ENCODE measurements around the gene SNAPC1.

SNAPC1 gene

DNA sequence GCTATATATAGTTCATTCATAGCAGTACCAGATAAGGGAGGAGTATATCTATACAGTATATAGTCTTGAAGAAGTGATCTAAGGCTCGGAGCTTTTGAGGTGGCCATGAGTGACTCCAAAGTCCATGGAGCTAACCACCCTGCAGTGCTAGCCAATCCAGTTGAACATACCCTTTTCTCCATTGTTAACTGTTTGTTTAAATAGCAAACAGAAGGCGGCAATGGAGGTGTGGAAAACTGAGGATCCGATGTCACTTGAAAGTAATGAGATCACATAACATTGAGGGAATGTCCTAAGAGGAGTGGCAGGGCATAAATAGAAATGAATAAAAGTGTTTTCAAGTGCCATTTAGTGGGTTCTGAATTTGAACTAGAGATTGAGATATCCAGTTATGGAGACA is 12.4 kb upstream of the SNAPC1 start (continued):
- TF ChIP-seq, protein P1, sequence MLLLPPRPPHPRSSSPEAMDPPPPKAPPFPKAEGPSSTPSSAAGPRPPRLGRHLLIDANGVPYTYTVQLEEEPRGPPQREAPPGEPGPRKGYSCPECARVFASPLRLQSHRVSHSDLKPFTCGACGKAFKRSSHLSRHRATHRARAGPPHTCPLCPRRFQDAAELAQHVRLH (tag by site-specific recombination; IDR thresholded peaks at IDR 0.05), result peak; percentile 88
- peak; percentile 95 for TF ChIP-seq FEZF1 (tag by site-specific recombination; IDR thresholded peaks at IDR 0.05)
- no peak for TF ChIP-seq ZNF214 (tag by site-specific recombination; IDR thresholded peaks at IDR 0.05; ENCODE audit: borderline replicate concordance)
- TF ChIP-seq ZBTB7A (tag by site-specific recombination; IDR thresholded peaks at IDR 0.05; ENCODE audit: low read depth), result no peak
- TF ChIP-seq GLIS1 (tag by site-specific recombination; IDR thresholded peaks at IDR 0.05), result peak; percentile 57; the same call in 1 of the 2 replicates
- peak; percentile 89 for TF ChIP-seq GLI2 (tag by site-specific recombination; IDR thresholded peaks at IDR 0.05; ENCODE audit: borderline replicate concordance, low read depth)
- TF ChIP-seq ZNF843 (tag by site-specific recombination; IDR thresholded peaks at IDR 0.05), result peak; percentile 95
- peak; percentile 68 for TF ChIP-seq PRDM1 (tag by site-specific recombination; IDR thresholded peaks at IDR 0.05)
- TF ChIP-seq ZNF426 (tag by site-specific recombination; IDR thresholded peaks at IDR 0.05), result no peak
- peak; percentile 40; the same call in 1 of the 2 replicates for TF ChIP-seq ZNF2 (tag by site-specific recombination; IDR thresholded peaks at IDR 0.05)
- TF ChIP-seq, protein P2, sequence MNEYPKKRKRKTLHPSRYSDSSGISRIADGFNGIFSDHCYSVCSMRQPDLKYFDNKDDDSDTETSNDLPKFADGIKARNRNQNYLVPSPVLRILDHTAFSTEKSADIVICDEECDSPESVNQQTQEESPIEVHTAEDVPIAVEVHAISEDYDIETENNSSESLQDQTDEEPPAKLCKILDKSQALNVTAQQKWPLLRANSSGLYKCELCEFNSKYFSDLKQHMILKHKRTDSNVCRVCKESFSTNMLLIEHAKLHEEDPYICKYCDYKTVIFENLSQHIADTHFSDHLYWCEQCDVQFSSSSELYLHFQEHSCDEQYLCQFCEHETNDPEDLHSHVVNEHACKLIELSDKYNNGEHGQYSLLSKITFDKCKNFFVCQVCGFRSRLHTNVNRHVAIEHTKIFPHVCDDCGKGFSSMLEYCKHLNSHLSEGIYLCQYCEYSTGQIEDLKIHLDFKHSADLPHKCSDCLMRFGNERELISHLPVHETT (tag by site-specific recombination; IDR thresholded peaks at IDR 0.05), result 0 out of 2 replicates have a peak, but pooled peaks have one; percentile 59
- no peak for TF ChIP-seq SCRT1 (tag by site-specific recombination; IDR thresholded peaks at IDR 0.05; ENCODE audit: borderline replicate concordance)
- TF ChIP-seq EGR2 (tag by site-specific recombination; IDR thresholded peaks at IDR 0.05; ENCODE audit: low read depth), result 0 out of 2 replicates have a peak, but pooled peaks have one; percentile 20
- no peak for TF ChIP-seq ZNF311 (tag by site-specific recombination; IDR thresholded peaks at IDR 0.05; ENCODE audit: borderline replicate concordance)
- peak; percentile 64 for TF ChIP-seq ZNF561 (tag by site-specific recombination; IDR thresholded peaks at IDR 0.05; ENCODE audit: borderline replicate concordance)
- TF ChIP-seq ZNF585B (tag by site-specific recombination; IDR thresholded peaks at IDR 0.05), result no peak
- TF ChIP-seq, protein P3, sequence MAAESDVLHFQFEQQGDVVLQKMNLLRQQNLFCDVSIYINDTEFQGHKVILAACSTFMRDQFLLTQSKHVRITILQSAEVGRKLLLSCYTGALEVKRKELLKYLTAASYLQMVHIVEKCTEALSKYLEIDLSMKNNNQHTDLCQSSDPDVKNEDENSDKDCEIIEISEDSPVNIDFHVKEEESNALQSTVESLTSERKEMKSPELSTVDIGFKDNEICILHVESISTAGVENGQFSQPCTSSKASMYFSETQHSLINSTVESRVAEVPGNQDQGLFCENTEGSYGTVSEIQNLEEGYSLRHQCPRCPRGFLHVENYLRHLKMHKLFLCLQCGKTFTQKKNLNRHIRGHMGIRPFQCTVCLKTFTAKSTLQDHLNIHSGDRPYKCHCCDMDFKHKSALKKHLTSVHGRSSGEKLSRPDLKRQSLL (tag by site-specific recombination; IDR thresholded peaks at IDR 0.05), result 0 out of 2 replicates have a peak, but pooled peaks have one; percentile 35
- TF ChIP-seq IKZF3 (tag by site-specific recombination; IDR thresholded peaks at IDR 0.05), result peak; percentile 90
- no peak for TF ChIP-seq ZNF175 (tag by site-specific recombination; IDR thresholded peaks at IDR 0.05)
- no peak; the same call in 1 of the 2 replicates for TF ChIP-seq ZSCAN30 (tag by site-specific recombination; IDR thresholded peaks at IDR 0.05)
- TF ChIP-seq ZNF76 (tag by site-specific recombination; IDR thresholded peaks at IDR 0.05; ENCODE audit: borderline replicate concordance, low read depth), result peak; percentile 26; the same call in 1 of the 2 replicates
- TF ChIP-seq, protein P4, sequence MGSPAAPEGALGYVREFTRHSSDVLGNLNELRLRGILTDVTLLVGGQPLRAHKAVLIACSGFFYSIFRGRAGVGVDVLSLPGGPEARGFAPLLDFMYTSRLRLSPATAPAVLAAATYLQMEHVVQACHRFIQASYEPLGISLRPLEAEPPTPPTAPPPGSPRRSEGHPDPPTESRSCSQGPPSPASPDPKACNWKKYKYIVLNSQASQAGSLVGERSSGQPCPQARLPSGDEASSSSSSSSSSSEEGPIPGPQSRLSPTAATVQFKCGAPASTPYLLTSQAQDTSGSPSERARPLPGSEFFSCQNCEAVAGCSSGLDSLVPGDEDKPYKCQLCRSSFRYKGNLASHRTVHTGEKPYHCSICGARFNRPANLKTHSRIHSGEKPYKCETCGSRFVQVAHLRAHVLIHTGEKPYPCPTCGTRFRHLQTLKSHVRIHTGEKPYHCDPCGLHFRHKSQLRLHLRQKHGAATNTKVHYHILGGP (tag by site-specific recombination; IDR thresholded peaks at IDR 0.05), result no peak

DNA sequence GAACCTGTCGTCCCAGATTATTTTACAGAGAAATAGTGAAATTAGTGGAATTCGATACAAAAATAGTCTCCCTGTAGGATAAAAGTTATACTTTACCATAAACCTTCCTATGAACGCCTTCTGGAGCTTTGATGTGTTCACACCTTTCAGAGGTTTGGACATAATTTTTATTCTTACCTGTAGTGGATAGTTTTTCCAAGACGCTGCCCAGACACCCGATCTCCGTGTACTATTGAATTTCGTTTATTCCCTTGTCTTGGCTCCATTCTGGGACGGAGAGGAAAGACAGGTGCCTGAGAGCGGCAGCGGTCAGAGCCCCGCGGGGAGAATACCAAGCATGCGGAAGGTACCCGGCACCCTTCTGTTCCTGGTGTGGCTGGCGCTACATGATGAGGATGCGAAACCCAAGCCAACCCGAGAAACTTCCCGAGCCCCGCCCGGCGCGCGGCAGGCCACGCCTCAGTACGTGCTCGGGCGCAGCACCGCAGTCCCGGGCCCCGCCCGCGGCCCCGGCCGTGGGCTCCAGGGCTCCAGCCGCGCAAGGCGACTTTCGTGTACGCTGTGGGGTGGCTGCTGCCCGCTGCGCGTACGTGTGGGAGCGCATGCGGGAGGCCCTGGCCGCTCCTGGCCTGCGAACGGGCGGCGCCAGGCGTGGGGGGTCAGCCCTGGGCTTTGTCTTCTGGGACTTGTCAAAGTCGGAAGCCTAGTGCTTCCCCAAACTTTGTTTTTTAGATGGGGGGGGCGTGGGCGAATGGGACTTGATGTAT is 11.3 kb upstream of the SNAPC1 start:
- peak overlapping the region; percentile 47; the same call in 1 of the 2 replicates for H3K27ac ChIP-seq (ENCODE audit: extremely low read depth, low read depth, low read length)
- ChIA-PET POLR2A (interaction anchor here (7.3 kb wide), 1 partner anchor 12 kb away, joined by 56 read pairs; the partner anchor contains the start of gene SNAPC1), CTCF (interaction anchor here (0.5 to 1.4 kb wide), 4 partner anchors 63 to 285 kb away, joined by 3 to 4 read pairs (median 3); no protein-coding TSS in a partner anchor)
- H3K4me1 ChIP-seq (ENCODE audit: control insufficient read depth, insufficient read depth, low read length), result peaks cover 26% of the 10 kb centered on the region
- H3K4me3 ChIP-seq (ENCODE audit: low read depth, low read length), result peak overlapping the region; percentile 49
- H3K36me3 ChIP-seq (ENCODE audit: control insufficient read depth in 2 of 2, insufficient read depth in 1 of 2, low read length in 2 of 2), result peaks cover 18 to 27% of the 10 kb centered on the region in 2 experiments
- H3K9me3 ChIP-seq (ENCODE audit: control insufficient read depth, insufficient read depth, low read depth, low read length), result no peaks in the 10 kb centered on the region
- TF ChIP-seq ZNF529 (tag by site-specific recombination; IDR thresholded peaks at IDR 0.05; ENCODE audit: insufficient replicate concordance), result no peak
- TF ChIP-seq ZNF548 (tag by site-specific recombination; IDR thresholded peaks at IDR 0.05), result no peak
- TF ChIP-seq KLF1 (tag by site-specific recombination; IDR thresholded peaks at IDR 0.05), result peak; percentile 63
- TF ChIP-seq, protein P5, sequence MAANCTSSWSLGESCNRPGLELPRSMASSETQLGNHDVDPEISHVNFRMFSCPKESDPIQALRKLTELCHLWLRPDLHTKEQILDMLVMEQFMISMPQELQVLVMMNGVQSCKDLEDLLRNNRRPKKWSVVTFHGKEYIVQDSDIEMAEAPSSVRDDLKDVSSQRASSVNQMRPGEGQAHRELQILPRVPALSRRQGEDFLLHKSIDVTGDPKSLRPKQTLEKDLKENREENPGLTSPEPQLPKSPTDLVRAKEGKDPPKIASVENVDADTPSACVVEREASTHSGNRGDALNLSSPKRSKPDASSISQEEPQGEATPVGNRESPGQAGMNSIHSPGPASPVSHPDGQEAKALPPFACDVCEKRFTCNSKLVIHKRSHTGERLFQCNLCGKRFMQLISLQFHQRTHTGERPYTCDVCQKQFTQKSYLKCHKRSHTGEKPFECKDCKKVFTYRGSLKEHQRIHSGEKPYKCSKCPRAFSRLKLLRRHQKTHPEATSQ (tag by site-specific recombination; IDR thresholded peaks at IDR 0.05), result 0 out of 2 replicates have a peak, but pooled peaks have one; percentile 66
- no peak for TF ChIP-seq MEIS1 (CRISPR knock-in tag; IDR thresholded peaks at IDR 0.05; ENCODE audit: borderline replicate concordance)
- TF ChIP-seq, protein P6, sequence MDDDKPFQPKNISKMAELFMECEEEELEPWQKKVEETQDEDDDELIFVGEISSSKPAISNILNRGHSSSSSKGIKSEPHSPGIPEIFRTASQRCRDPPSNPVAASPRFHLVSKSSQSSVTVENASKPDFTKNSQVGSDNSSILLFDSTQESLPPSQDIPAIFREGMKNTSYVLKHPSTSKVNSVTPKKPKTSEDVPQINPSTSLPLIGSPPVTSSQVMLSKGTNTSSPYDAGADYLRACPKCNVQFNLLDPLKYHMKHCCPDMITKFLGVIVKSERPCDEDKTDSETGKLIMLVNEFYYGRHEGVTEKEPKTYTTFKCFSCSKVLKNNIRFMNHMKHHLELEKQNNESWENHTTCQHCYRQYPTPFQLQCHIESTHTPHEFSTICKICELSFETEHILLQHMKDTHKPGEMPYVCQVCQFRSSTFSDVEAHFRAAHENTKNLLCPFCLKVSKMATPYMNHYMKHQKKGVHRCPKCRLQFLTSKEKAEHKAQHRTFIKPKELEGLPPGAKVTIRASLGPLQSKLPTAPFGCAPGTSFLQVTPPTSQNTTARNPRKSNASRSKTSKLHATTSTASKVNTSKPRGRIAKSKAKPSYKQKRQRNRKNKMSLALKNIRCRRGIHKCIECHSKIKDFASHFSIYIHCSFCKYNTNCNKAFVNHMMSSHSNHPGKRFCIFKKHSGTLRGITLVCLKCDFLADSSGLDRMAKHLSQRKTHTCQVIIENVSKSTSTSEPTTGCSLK (tag by site-specific recombination; IDR thresholded peaks at IDR 0.05), result no peak
- TF ChIP-seq ZNF473 (tag by site-specific recombination; IDR thresholded peaks at IDR 0.05), result no peak

Data from HEK293 (cell line).